Stimulated activated CD8-positive, alpha-beta memory T cell treated with anti-CD3 and anti-CD28 coated beads, Interleukin-2, amount 100 ng/mL, for 1 hour (primary cell): Measurements from ENCODE around the gene CENPM.

Experiments used
- DNase-seq, 2 donors: peaks; one replicate each; pipeline ENCODE4 v3.0.0-alpha.2; 2020; ENCODE audit warnings: low read depth in 2 of 2

CENPM gene

GRCh38 chr22:41946629-41947423, at the start of gene CENPM:
Gene CENPM, minus strand, starts transcription at chr22:41947152. Its CDS starts 76 bp downstream, at chr22:41947076.
- DNase-seq: peak; percentile 66 to 73

GRCh38 chr22:41995211-41995610, 48.3 kb upstream of the CENPM start:
- DNase-seq: no peak

- no peak for DNase-seq
Measured at GRCh38 chr22:41992496-41992895, 45.5 kb upstream of the CENPM start.

GRCh38 chr22:41991111-41991510, 44.2 kb upstream of the CENPM start:
- DNase-seq: no peak

GRCh38 chr22:41989246-41989645, 42.3 kb upstream of the CENPM start:
- no peak for DNase-seq

GRCh38 chr22:41987276-41987675, 40.3 kb upstream of the CENPM start:
- DNase-seq: no peak

- no peak for DNase-seq
Measured at GRCh38 chr22:41983513-41984405, 36.8 kb upstream of the CENPM start.

GRCh38 chr22:41982865-41983264, 35.9 kb upstream of the CENPM start:
- DNase-seq: no peak

GRCh38 chr22:41979423-41980250, 32.7 kb upstream of the CENPM start:
- no peak for DNase-seq

- no peak for DNase-seq
Measured at GRCh38 chr22:41978732-41979131, 31.8 kb upstream of the CENPM start.

- no peak for DNase-seq
Measured at GRCh38 chr22:41976961-41977566, 30.1 kb upstream of the CENPM start.

- no peak for DNase-seq
Measured at GRCh38 chr22:41976070-41976901, 29.3 kb upstream of the CENPM start.

GRCh38 chr22:41975299-41976069, 28.5 kb upstream of the CENPM start:
- DNase-seq: no peak

GRCh38 chr22:41974691-41975290, 27.8 kb upstream of the CENPM start:
- no peak for DNase-seq

- no peak for DNase-seq
Measured at GRCh38 chr22:41971431-41971830, 24.5 kb upstream of the CENPM start.

GRCh38 chr22:41970601-41971000, 23.6 kb upstream of the CENPM start:
- no peak for DNase-seq

- DNase-seq: no peak
Measured at GRCh38 chr22:41969110-41969646, 22.2 kb upstream of the CENPM start, which contains the start of gene SEPTIN3. Gene SEPTIN3, plus strand, starts transcription at chr22:41969443. Its CDS starts 2,050 bp downstream, at chr22:41971493.

- no peak for DNase-seq
Measured at GRCh38 chr22:41968601-41969000, 21.6 kb upstream of the CENPM start.
